HepG2 (cell line): ENCODE data around the gene TMEM107. TPM values are rescaled to one million over a fixed set of nuclear protein-coding genes. Genes with fewer than 3 reads are reported as not detected.

ENCODE experiments used
- EHMT2 ChIP-seq: fragments of 200-600 bp; sonication (generic); IDR thresholded peaks from 2 replicates; pipeline ENCODE4 v1.7.0; 2017; ENCODE audit warnings: antibody characterized with exemption, low read depth, low read length, borderline replicate concordance
- GABPA ChIP-seq, 2 experiments: IDR thresholded peaks; 2 replicates each; pipeline ENCODE4 v1.6.1; 2011 to 2016; ENCODE audit warnings: low read depth in 2 of 2, low read length in 1 of 2, missing biosample characterization in 1 of 2, missing genetic modification characterization in 1 of 2
- GATAD2A ChIP-seq: IDR thresholded peaks from 2 replicates; pipeline ENCODE4 v1.6.1; 2016
- MAFG ChIP-seq: sonication (generic); formaldehyde crosslinking; IDR thresholded peaks from 2 replicates; pipeline ENCODE4 v1.5.1; 2020; ENCODE audit warnings: mild to moderate bottlenecking, missing genetic modification reagents
- RORA ChIP-seq: sonication (generic); formaldehyde crosslinking; IDR thresholded peaks from 2 replicates; pipeline ENCODE4 v1.5.0; 2020; ENCODE audit warnings: mild to moderate bottlenecking, missing genetic modification reagents, moderate library complexity
- SALL1 ChIP-seq: sonication (generic); formaldehyde crosslinking; IDR thresholded peaks from 2 replicates; pipeline ENCODE4 v1.8.0; 2022; ENCODE audit warnings: mild to moderate bottlenecking, missing genetic modification reagents
- SOX6 ChIP-seq, 2 experiments: fragments of 450-650 bp in 1 of 2; sonication (generic) in 1 of 2; formaldehyde crosslinking in 1 of 2; IDR thresholded peaks; 2 replicates each; pipeline versions ENCODE4 v1.4.0 to v1.6.1; 2017 to 2020; ENCODE audit warnings: antibody characterized with exemption in 1 of 2, mild to moderate bottlenecking in 1 of 2, missing genetic modification reagents in 1 of 2
- SP140L ChIP-seq: sonication (generic); formaldehyde crosslinking; IDR thresholded peaks from 2 replicates; pipeline ENCODE4 v1.4.0; 2020; ENCODE audit warnings: missing genetic modification reagents, borderline replicate concordance
- U2AF2 ChIP-seq: fragments of 200-400 bp; formaldehyde crosslinking; IDR thresholded peaks from 2 replicates; pipeline ENCODE4 v1.6.1; 2017; ENCODE audit warnings: low read depth, mild to moderate bottlenecking, low read length
- ZBTB7A ChIP-seq: sonication (generic); formaldehyde crosslinking; IDR thresholded peaks from 2 replicates; pipeline ENCODE4 v1.8.0; 2022; ENCODE audit warnings: mild to moderate bottlenecking, missing genetic modification reagents
- ZC3H4 ChIP-seq: sonication (generic); formaldehyde crosslinking; IDR thresholded peaks from 2 replicates; pipeline ENCODE4 v1.4.0; 2020; ENCODE audit warnings: missing genetic modification reagents, borderline replicate concordance
- ZNF234 ChIP-seq: sonication (generic); formaldehyde crosslinking; conservative IDR thresholded peaks from 2 replicates; pipeline ENCODE4 v1.5.1; 2020; ENCODE audit warnings: mild to moderate bottlenecking, missing genetic modification reagents
- ZNF263 ChIP-seq: sonication (generic); formaldehyde crosslinking; IDR thresholded peaks from 2 replicates; pipeline ENCODE4 v1.4.0; 2020; ENCODE audit warnings: missing genetic modification reagents
- ZNF431 ChIP-seq: sonication (generic); formaldehyde crosslinking; IDR thresholded peaks from 2 replicates; pipeline ENCODE4 v1.9.0; 2022; ENCODE audit warnings: missing genetic modification reagents, low read depth, mild to moderate bottlenecking, borderline replicate concordance
- ZNF441 ChIP-seq: sonication (generic); formaldehyde crosslinking; IDR thresholded peaks from 2 replicates; pipeline ENCODE4 v1.7.0; 2021; ENCODE audit warnings: missing genetic modification reagents, borderline replicate concordance
- ZNF552 ChIP-seq: sonication (generic); formaldehyde crosslinking; IDR thresholded peaks from 2 replicates; pipeline ENCODE4 v1.9.0; 2022; ENCODE audit warnings: missing genetic modification reagents, mild to moderate bottlenecking, borderline replicate concordance
- polyA plus RNA-seq, 8 experiments: library from polyadenylated mRNA; depleted of rRNA in 3 of 8; stranded (reverse) in 7 of 8; unstranded in 1 of 8; fragments of >200 nt; fragmentation: Illumina TruSeq in 4 of 8; extraction: Trizol in 4 of 8; gene quantifications; 2 replicates each; pipeline versions ENCODE4 v1.2.1 to v1.2.3, GENCODE V29; 2011 to 2016; ENCODE audit warnings: low read depth in 4 of 8, missing spikeins in 1 of 8, mixed read lengths in 1 of 8; ENCODE audit not compliant: insufficient read depth in 1 of 8
- total RNA-seq, 5 experiments: library from RNA; depleted of rRNA; stranded (reverse); fragments of >200 nt; fragmentation: Illumina TruSeq; extraction: Trizol; gene quantifications; 2 replicates each; pipeline ENCODE4 v1.2.3, GENCODE V29; 2016; ENCODE audit warnings: low read depth in 1 of 5
- TF ChIP-seq, protein P1 (sequence below): sonication (generic); formaldehyde crosslinking; IDR thresholded peaks from 2 replicates; pipeline ENCODE4 v1.4.0; 2020; ENCODE audit warnings: mild to moderate bottlenecking, missing genetic modification reagents
- TF ChIP-seq, protein P2 (sequence below), 2 experiments: sonication (generic) in 1 of 2; formaldehyde crosslinking in 1 of 2; IDR thresholded peaks; 2 replicates each; pipeline versions ENCODE4 v1.6.1 to v1.9.0; 2014 to 2022; ENCODE audit warnings: antibody characterized with exemption in 1 of 2, borderline replicate concordance in 1 of 2, inconsistent platforms in 1 of 2, low read depth in 1 of 2, missing genetic modification reagents in 1 of 2

The TMEM107 gene
- total and polyA plus RNA-seq, 2 of the 13 experiments (the other 11 are each of a cell fraction or from before 2014, with no cell fraction given): 7.2 to 15.3 TPM

DNA sequence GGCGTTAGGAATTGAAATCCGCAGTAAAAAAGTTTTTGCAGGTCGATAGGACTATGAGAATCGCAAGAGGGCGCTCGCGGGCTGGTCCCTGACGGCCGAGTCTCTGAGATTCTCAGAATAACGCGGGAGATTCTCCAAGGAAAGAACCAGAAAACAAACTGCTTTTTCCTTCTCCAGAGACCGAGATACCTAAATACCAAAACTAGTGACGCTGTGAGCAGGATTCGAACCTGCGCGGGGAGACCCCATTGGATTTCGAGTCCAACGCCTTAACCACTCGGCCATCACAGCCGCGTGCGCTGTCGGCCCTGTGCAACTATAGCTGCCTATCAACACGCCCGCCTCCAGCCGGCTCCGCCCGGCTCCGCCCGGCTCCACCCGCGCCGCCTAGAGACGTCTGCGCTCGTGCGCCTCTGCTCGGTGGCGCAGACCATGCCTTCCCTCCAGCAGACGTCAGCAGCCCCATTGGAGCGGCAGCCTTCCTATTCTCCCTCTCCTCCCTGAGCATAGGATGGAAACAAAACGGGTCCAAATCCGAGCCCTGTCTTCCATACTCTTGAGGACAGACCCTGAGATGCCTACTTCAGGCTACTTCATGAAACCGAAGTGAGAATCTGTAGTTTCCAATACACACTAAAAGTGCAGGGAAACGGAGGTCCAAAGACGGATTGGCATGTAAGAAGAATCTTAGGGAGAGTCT lies 37.4 kb downstream of the TMEM107 start (continued):
- TF ChIP-seq, protein P1, sequence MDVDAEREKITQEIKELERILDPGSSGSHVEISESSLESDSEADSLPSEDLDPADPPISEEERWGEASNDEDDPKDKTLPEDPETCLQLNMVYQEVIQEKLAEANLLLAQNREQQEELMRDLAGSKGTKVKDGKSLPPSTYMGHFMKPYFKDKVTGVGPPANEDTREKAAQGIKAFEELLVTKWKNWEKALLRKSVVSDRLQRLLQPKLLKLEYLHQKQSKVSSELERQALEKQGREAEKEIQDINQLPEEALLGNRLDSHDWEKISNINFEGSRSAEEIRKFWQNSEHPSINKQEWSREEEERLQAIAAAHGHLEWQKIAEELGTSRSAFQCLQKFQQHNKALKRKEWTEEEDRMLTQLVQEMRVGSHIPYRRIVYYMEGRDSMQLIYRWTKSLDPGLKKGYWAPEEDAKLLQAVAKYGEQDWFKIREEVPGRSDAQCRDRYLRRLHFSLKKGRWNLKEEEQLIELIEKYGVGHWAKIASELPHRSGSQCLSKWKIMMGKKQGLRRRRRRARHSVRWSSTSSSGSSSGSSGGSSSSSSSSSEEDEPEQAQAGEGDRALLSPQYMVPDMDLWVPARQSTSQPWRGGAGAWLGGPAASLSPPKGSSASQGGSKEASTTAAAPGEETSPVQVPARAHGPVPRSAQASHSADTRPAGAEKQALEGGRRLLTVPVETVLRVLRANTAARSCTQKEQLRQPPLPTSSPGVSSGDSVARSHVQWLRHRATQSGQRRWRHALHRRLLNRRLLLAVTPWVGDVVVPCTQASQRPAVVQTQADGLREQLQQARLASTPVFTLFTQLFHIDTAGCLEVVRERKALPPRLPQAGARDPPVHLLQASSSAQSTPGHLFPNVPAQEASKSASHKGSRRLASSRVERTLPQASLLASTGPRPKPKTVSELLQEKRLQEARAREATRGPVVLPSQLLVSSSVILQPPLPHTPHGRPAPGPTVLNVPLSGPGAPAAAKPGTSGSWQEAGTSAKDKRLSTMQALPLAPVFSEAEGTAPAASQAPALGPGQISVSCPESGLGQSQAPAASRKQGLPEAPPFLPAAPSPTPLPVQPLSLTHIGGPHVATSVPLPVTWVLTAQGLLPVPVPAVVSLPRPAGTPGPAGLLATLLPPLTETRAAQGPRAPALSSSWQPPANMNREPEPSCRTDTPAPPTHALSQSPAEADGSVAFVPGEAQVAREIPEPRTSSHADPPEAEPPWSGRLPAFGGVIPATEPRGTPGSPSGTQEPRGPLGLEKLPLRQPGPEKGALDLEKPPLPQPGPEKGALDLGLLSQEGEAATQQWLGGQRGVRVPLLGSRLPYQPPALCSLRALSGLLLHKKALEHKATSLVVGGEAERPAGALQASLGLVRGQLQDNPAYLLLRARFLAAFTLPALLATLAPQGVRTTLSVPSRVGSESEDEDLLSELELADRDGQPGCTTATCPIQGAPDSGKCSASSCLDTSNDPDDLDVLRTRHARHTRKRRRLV (CRISPR knock-in tag): peak; percentile 89; the same call in 1 of the 2 replicates
- TF ChIP-seq SALL1 (CRISPR knock-in tag) (peak; percentile 76), SOX6 (IDR thresholded peaks at IDR 0.05) (no peak), SOX6 (CRISPR knock-in tag; IDR thresholded peaks at IDR 0.05) (peak; percentile 88), ZNF431 (no peak; the same call in 1 of the 2 replicates), ZNF234 (no peak), ZC3H4 (CRISPR knock-in tag) (no peak), ZNF552 (no peak), U2AF2 (no peak), GABPA (IDR thresholded peaks at IDR 0.05; ENCODE audit: low read depth, low read length) (no peak), GABPA (CRISPR knock-in tag; IDR thresholded peaks at IDR 0.05; ENCODE audit: low read depth) (no peak), EHMT2 (no peak; the same call in 1 of the 2 replicates), ZBTB7A (no peak), SP140L (CRISPR knock-in tag) (peak; percentile 41; the same call in 1 of the 2 replicates), GATAD2A (CRISPR knock-in tag) (peak; percentile 82), RORA (no peak), MAFG (no peak), ZNF441 (CRISPR knock-in tag) (peak; percentile 80; the same call in 1 of the 2 replicates), ZNF263 (CRISPR knock-in tag) (peak; percentile 47; the same call in 1 of the 2 replicates)
- TF ChIP-seq, protein P2, sequence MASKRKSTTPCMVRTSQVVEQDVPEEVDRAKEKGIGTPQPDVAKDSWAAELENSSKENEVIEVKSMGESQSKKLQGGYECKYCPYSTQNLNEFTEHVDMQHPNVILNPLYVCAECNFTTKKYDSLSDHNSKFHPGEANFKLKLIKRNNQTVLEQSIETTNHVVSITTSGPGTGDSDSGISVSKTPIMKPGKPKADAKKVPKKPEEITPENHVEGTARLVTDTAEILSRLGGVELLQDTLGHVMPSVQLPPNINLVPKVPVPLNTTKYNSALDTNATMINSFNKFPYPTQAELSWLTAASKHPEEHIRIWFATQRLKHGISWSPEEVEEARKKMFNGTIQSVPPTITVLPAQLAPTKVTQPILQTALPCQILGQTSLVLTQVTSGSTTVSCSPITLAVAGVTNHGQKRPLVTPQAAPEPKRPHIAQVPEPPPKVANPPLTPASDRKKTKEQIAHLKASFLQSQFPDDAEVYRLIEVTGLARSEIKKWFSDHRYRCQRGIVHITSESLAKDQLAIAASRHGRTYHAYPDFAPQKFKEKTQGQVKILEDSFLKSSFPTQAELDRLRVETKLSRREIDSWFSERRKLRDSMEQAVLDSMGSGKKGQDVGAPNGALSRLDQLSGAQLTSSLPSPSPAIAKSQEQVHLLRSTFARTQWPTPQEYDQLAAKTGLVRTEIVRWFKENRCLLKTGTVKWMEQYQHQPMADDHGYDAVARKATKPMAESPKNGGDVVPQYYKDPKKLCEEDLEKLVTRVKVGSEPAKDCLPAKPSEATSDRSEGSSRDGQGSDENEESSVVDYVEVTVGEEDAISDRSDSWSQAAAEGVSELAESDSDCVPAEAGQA (IDR thresholded peaks at IDR 0.05; ENCODE audit: low read depth): peak; percentile 42; the same call in 1 of the 2 replicates
- TF ChIP-seq, protein P2 (CRISPR knock-in tag; IDR thresholded peaks at IDR 0.05; ENCODE audit: borderline replicate concordance): no peak
